Measurements from ENCODE around the gene SRGAP3.

SRGAP3 gene

GRCh38 chr3:8964436-8965370, 284.7 kb downstream of the SRGAP3 start:
- DNase-seq (ENCODE audit: low read depth), result no peak

DNA sequence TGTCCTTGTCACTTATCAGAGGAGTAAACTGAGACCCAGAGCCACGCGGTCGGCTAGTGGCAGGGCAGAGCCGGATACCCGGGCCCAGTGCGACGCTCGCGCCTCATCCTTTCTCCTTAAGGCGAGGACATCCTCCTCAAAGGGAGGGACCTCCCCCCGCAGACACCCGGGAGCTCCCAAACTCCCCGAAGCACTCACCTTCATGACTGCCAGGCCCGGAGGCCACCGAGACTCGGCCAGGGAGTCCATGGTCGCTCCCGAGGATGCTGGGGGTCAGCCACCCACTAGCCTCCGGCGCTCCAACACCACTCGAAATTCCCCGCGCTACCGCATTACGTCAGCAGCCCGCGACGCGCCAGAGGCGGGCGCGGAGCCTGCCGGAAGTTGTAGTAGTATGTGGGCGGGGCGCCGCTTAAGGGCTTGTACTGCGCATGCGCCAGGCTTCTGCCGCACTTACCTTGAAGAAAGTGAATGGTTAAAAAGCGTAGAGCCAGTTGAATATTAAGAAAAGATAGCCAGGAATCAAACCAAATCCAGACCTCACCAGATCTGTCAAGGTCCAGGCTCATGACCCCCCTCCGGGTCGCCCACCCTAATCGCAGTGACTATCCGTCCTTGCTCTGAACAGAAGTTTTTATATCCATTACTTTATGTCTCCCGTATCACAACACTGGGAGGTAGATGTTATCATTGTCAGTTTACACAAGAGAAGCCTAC, 286.2 kb downstream of the SRGAP3 start, which contains the start of gene RAD18:
Gene RAD18 (minus strand): TSS at position 336 of the 717 bp plus-strand sequence. CDS start 87 bp downstream, at position 249.
- peak; percentile 92 for DNase-seq (ENCODE audit: low read depth)

DNA sequence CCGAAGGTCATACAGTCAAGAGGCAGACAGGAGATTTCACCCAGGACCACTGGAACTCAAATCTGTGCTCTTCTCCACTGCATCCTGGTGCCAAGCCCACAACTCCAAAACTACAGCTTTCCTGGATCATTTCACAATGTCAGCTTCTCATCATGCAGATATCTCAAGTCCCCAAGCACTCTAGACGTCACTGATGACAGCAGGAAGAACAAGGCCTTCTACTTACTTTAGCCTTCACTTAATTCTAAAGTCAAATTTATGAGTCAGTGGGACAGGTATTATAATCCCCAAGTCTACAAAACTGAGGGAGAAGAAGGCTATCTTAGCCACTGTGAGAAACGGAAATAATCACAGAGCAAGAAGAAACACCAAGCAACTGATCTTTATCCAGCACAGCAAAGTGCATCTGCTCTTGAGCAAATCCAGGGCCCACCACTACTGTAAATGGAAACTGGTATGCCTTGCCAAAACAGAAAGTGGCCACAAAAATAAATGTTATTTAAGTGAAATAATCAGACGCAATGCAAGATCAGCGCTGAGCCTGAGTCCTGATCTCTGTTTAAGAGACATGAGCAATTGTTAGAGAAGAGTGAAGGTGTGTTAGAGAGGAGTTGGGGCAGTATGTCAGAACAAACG, 287.1 kb downstream of the SRGAP3 start:
- DNase-seq (ENCODE audit: low read depth), result no peak

DNA sequence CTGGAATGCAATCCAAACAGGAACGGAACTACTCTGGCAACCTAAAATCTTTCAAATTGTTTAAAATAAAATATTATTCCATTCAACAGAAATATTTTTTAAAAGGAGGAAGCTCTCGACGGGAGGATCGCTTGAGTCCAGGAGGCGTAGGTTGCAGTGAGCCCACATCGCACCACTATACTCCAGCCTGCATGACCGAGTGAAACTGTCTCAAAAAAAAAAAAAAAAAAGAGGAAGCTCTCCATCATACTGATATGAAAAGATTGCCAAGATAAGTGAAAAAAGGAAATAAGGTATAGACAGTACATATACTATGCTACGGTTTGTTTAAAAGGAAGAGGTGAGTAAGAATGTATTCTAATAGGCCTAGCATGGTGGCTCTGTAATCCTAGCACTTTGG, 289.8 kb downstream of the SRGAP3 start:
- DNase-seq (ENCODE audit: low read depth), result no peak

DNA sequence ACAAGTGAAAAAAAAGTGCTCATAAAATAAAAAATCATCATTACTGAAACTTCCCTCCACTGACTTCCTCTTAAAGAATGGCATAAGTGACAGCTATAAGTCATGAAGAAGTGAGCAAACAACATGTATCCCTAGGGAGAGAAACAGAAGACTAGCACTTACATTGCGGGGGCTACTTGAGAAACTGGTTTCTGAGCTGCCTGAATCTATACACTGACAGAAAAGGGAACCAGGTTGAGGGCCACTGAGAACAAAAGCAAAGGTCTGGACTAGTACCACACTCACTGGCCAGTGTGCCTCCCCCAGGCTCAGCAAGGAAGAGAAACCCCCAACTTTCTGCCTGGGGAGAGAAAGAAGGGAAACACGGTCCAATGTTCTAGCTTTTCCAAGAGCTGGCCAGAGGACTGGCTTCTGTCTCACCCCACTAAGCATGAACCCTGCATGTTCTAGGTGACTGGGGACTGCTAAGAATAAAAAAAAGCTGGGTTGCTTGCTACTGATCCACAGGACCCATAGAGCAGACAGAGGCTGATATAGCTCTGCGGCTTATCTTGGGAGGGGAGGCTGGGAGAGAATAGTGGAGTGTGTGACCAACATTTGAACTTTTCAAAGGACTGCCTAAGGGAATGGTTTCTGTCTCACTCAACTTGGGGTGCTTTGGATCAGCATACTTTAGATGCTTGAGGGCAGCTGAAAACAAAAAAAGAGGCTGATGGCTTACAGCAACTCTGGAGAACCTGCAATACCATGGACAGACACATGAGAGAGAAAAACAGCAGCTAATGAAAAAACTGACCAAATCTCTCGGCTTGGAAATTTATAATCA, 294.3 kb downstream of the SRGAP3 start:
- no peak for DNase-seq (ENCODE audit: low read depth)

GRCh38 chr3:8953313-8953712, 296.1 kb downstream of the SRGAP3 start:
- no peak for DNase-seq (ENCODE audit: low read depth)

GRCh38 chr3:8952130-8952529, 297.3 kb downstream of the SRGAP3 start:
- no peak for DNase-seq (ENCODE audit: low read depth)

DNA sequence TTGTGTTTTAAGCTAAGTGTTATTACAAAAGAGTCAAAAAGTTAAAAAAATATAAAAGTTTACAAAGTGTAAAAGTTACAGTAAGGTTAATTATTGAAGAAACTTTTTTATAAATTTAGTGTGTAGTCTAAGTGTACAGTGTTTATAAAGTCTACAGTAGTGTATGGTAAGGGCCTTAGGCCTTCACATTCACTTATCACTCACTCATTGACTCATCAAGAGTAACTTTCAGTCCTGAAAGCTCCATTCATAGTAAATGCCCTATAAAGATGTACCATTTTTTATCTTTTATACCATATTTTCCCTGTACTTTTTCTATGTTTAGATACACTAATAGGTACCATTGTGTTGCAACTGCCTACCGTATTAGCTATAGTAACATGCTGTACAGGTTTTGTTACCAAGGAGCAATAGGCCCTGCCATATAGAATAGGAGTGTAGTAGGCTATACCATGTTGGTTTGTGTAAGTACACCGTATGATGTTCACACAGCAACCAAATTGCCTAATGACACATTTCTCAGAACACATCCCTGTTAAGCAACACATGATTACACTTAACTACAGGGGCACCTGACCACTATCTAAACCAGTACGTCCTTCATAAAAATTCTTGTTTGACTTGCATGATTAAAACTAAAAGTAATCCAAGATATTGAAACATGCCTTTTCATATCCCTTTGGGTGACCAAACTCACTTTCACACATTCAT, 303.4 kb downstream of the SRGAP3 start:
- DNase-seq (ENCODE audit: low read depth), result no peak

GRCh38 chr3:8942746-8943488, 306.5 kb downstream of the SRGAP3 start:
- DNase-seq (ENCODE audit: low read depth), result no peak

DNA sequence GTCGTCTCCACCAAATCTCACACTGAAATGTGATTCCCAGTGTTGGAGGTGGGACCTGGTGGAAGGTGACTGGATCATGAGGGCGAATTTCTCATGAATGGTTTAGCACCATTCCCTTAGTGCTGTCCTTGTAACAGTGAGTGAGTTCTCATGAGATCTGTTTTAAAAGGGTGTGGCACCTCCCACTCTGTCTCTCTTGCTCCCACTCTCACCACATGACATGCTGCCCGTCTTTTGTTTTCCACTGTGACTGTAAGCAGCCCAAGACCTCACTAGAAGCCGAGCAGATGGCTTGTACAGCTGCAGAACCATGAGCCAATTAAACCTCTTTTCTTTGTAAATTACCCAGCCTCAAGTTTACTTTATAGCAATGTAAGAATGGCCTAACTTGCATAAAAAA, 307.3 kb downstream of the SRGAP3 start:
- no peak for DNase-seq (ENCODE audit: low read depth)

- DNase-seq (ENCODE audit: low read depth), result no peak
Observed at GRCh38 chr3:8938021-8938420, 311.4 kb downstream of the SRGAP3 start.

DNA sequence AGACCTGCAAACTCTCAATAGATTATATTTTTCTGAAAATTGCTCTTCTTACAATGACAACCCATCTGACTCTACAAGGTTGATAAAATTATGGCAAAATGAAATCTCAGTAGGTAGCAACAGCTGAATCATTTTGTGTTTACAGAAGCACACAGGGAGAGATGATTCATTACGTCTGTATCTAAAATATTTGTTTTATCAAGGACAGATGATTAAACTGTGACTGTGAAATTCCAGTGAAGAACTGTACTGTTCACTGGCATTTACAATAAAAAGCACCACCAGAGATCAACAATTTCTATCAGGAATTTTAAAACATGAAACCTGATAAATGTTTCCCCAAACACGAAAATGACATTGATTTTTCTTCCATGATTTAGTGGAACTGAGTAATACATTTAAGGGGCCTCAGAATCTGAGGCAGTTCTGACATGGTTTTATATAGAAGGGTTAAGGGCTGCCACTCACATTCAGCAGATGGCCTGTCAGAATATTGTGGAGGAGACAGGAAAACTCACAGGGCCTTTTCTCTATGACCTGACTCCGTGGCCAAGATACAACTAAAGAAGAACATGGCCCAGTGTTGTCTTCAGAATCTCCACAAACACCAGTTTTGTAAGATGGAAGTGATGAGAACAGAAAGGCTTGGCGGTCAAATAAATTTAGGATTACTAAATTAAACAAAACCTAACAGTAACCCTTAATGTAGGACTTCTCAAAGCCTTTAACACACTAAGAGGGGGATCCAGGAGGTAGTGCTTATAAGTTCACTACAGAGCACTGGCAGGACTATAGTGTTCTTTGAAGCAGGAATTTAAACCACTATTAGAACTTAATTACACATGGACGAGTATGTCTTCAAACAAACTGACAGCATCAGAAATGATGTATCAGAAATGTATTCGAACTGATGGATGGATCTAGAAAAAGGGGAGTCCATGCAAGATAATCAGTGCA, 312.1 kb downstream of the SRGAP3 start:
- DNase-seq (ENCODE audit: low read depth), result no peak

DNA sequence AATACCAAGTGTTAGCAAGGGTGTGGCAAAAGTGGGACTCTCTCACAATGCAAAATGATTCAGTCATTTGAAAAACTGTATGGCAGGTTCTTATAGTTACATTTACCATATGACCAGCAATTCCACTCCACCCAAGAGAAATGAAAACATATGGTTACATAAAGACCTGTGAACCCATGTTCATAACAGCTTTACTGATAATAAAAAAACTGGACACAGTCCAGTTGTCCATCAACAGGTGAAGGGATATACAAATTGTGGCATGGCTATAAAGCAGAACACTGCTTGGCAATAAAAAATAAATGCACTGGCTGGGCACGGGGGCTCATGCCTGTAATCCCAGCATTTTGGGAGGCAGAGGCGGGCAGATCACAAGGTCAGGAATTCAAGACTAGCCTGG, 316.9 kb downstream of the SRGAP3 start:
- no peak for DNase-seq (ENCODE audit: low read depth)

DNA sequence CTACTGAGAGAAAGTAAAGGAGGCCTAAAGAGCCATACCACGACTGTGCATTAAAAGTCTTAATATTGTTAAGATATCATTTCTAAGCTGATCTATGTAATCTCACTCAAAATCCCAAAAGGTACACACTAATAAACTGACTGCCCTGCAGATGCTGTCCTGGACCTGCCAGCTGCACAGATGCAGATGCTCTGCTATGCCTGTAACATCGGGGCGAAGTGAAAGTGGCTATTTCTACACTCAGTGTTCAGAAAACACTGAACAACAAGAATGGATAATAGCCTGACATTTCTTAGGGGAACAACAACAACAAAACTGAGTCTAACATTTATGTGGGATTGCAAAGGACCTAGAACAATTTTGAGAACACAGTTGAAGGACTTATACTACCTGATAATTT, 318.1 kb downstream of the SRGAP3 start:
- no peak for DNase-seq (ENCODE audit: low read depth)
